HEK293 (cell line): ENCODE measurements around the gene UCN2.

Experiments
- CTCF ChIA-PET: fragments of 350-600 bp; formaldehyde crosslinking; extraction: SDS; loops from one replicate; lab custom pipeline; 2021; ENCODE audit warnings: antibody characterized with exemption; lab: Yijun Ruan, JAX
- POLR2A ChIA-PET: fragments of 300-600 bp; formaldehyde crosslinking; extraction: SDS; loops from one replicate; lab custom pipeline; 2020; ENCODE audit warnings: antibody characterized with exemption, inconsistent platforms; lab: Yijun Ruan, JAX
- H3K27ac ChIP-seq: fragments of 200-500 bp; sonication (Bioruptor generic); 2 replicates; pipeline ENCODE4 v1.5.1; 2014; ENCODE audit warnings: low read depth, low read length, control low read depth, inconsistent platforms; ENCODE audit errors: extremely low read depth
- H3K36me3 ChIP-seq, 2 experiments: fragments of 200-500 bp in 1 of 2; sonication (Bioruptor generic) in 1 of 2; 1 replicate in 1 of 2; 2 replicates in 1 of 2; pipeline ENCODE4 v1.5.1; 2014 to 2017; ENCODE audit warnings: inconsistent platforms in 2 of 2, low read length in 2 of 2; ENCODE audit not compliant: control insufficient read depth in 2 of 2, insufficient read depth in 1 of 2
- H3K4me1 ChIP-seq: fragments of 200-500 bp; sonication (Bioruptor generic); 2 replicates; pipeline ENCODE4 v1.5.1; 2014; ENCODE audit warnings: mild to moderate bottlenecking, low read length, inconsistent platforms; ENCODE audit not compliant: control insufficient read depth, insufficient read depth
- H3K4me3 ChIP-seq: 2 replicates; pipeline ENCODE4 v1.5.1; 2011; ENCODE audit warnings: low read depth, mild to moderate bottlenecking, control low read depth, low read length, moderate library complexity
- H3K9me3 ChIP-seq: fragments of 200-500 bp; sonication (Bioruptor generic); 2 replicates; pipeline ENCODE4 v1.5.1; 2014; ENCODE audit warnings: low read depth, low read length, inconsistent platforms; ENCODE audit not compliant: control insufficient read depth, insufficient read depth
- CTCF ChIP-seq: fragments of 450-650 bp; formaldehyde crosslinking; IDR thresholded peaks from 2 replicates; pipeline ENCODE4 v1.5.1; 2016; ENCODE audit warnings: missing biosample characterization, missing genetic modification characterization
- EGR2 ChIP-seq: fragments of 450-650 bp; formaldehyde crosslinking; IDR thresholded peaks from 2 replicates; pipeline ENCODE4 v1.5.1; 2016; ENCODE audit warnings: low read depth, missing biosample characterization, missing genetic modification characterization
- GLIS1 ChIP-seq: fragments of 450-650 bp; formaldehyde crosslinking; IDR thresholded peaks from 2 replicates; pipeline ENCODE4 v1.5.1; 2016; ENCODE audit warnings: missing biosample characterization, missing genetic modification characterization
- GLIS2 ChIP-seq: fragments of 450-650 bp; formaldehyde crosslinking; IDR thresholded peaks from 2 replicates; pipeline ENCODE4 v1.5.1; 2016; ENCODE audit warnings: missing biosample characterization, missing genetic modification characterization
- HIC1 ChIP-seq: fragments of 450-650 bp; formaldehyde crosslinking; IDR thresholded peaks from 2 replicates; pipeline ENCODE4 v1.5.1; 2016; ENCODE audit warnings: missing biosample characterization, missing genetic modification characterization
- KLF1 ChIP-seq: fragments of 450-650 bp; formaldehyde crosslinking; IDR thresholded peaks from 2 replicates; pipeline ENCODE4 v1.5.1; 2016; ENCODE audit warnings: missing biosample characterization, missing genetic modification characterization
- KLF16 ChIP-seq: fragments of 450-650 bp; formaldehyde crosslinking; IDR thresholded peaks from 2 replicates; pipeline ENCODE4 v1.5.1; 2017; ENCODE audit warnings: missing biosample characterization, missing genetic modification characterization
- PATZ1 ChIP-seq: fragments of 450-650 bp; formaldehyde crosslinking; IDR thresholded peaks from 2 replicates; pipeline ENCODE4 v1.5.1; 2016; ENCODE audit warnings: missing biosample characterization, missing genetic modification characterization
- SP2 ChIP-seq: fragments of 450-650 bp; formaldehyde crosslinking; IDR thresholded peaks from 2 replicates; pipeline ENCODE4 v1.5.1; 2016; ENCODE audit warnings: missing biosample characterization, missing genetic modification characterization
- ZBTB48 ChIP-seq: fragments of 450-650 bp; formaldehyde crosslinking; IDR thresholded peaks from 2 replicates; pipeline ENCODE4 v1.5.1; 2016; ENCODE audit warnings: missing biosample characterization, missing genetic modification characterization
- ZBTB6 ChIP-seq: fragments of 450-650 bp; formaldehyde crosslinking; IDR thresholded peaks from 2 replicates; pipeline ENCODE4 v1.5.1; 2017; ENCODE audit warnings: missing biosample characterization, missing genetic modification characterization
- ZFHX2 ChIP-seq: fragments of 450-650 bp; formaldehyde crosslinking; conservative IDR thresholded peaks from 2 replicates; pipeline ENCODE4 v1.5.1; 2016; ENCODE audit warnings: missing biosample characterization, missing genetic modification characterization
- ZFP69B ChIP-seq: fragments of 450-650 bp; formaldehyde crosslinking; IDR thresholded peaks from 2 replicates; pipeline ENCODE4 v1.5.1; 2016; ENCODE audit warnings: missing biosample characterization, missing genetic modification characterization
- ZIC2 ChIP-seq: fragments of 450-650 bp; formaldehyde crosslinking; IDR thresholded peaks from 2 replicates; pipeline ENCODE4 v1.5.1; 2016; ENCODE audit warnings: missing biosample characterization, missing genetic modification characterization
- ZNF2 ChIP-seq: fragments of 450-650 bp; formaldehyde crosslinking; IDR thresholded peaks from 2 replicates; pipeline ENCODE4 v1.5.1; 2016; ENCODE audit warnings: missing biosample characterization, missing genetic modification characterization
- ZNF202 ChIP-seq: fragments of 450-650 bp; formaldehyde crosslinking; IDR thresholded peaks from 2 replicates; pipeline ENCODE4 v1.5.1; 2016; ENCODE audit warnings: missing biosample characterization, missing genetic modification characterization, borderline replicate concordance
- ZNF398 ChIP-seq: fragments of 450-650 bp; formaldehyde crosslinking; IDR thresholded peaks from 2 replicates; pipeline ENCODE4 v1.5.1; 2017; ENCODE audit warnings: missing biosample characterization, missing genetic modification characterization
- ZNF558 ChIP-seq: fragments of 450-650 bp; formaldehyde crosslinking; IDR thresholded peaks from 2 replicates; pipeline ENCODE4 v1.5.1; 2016; ENCODE audit warnings: missing biosample characterization, missing genetic modification characterization
- ZNF670 ChIP-seq: fragments of 450-650 bp; formaldehyde crosslinking; IDR thresholded peaks from 2 replicates; pipeline ENCODE4 v1.5.1; 2016; ENCODE audit warnings: missing biosample characterization, missing genetic modification characterization, low read depth
- ZNF692 ChIP-seq: fragments of 450-650 bp; formaldehyde crosslinking; IDR thresholded peaks from 2 replicates; pipeline ENCODE4 v1.5.1; 2016; ENCODE audit warnings: missing biosample characterization, missing genetic modification characterization
- ZNF76 ChIP-seq: fragments of 450-650 bp; formaldehyde crosslinking; IDR thresholded peaks from 2 replicates; pipeline ENCODE4; 2016; ENCODE audit warnings: low read depth, missing biosample characterization, missing genetic modification characterization, borderline replicate concordance
- ZNF768 ChIP-seq: fragments of 450-650 bp; formaldehyde crosslinking; IDR thresholded peaks from 2 replicates; pipeline ENCODE4 v1.5.1; 2018; ENCODE audit warnings: missing biosample characterization, mild to moderate bottlenecking, missing genetic modification characterization
- ZNF785 ChIP-seq: fragments of 450-650 bp; formaldehyde crosslinking; IDR thresholded peaks from 2 replicates; pipeline ENCODE4 v1.5.1; 2016; ENCODE audit warnings: missing biosample characterization, missing genetic modification characterization
- ZNF792 ChIP-seq: fragments of 450-650 bp; formaldehyde crosslinking; IDR thresholded peaks from 2 replicates; pipeline ENCODE4 v1.5.1; 2016; ENCODE audit warnings: missing biosample characterization, missing genetic modification characterization
- ZSCAN4 ChIP-seq: fragments of 450-650 bp; formaldehyde crosslinking; IDR thresholded peaks from 2 replicates; pipeline ENCODE4 v1.5.1; 2017; ENCODE audit warnings: missing biosample characterization, missing genetic modification characterization

Gene UCN2

GRCh38 chr3:48595526-48596121 is 32.0 kb upstream of the UCN2 start:
- TF ChIP-seq KLF16 (0 out of 2 replicates have a peak, but pooled peaks have one; percentile 9), GLIS1 (peak; percentile 87), ZBTB48 (tag by site-specific recombination) (0 out of 2 replicates have a peak, but pooled peaks have one; percentile 24), ZNF768 (tag by site-specific recombination) (no peak), ZNF670 (tag by site-specific recombination) (no peak), EGR2 (tag by site-specific recombination) (peak; percentile 59; the same call in 1 of the 2 replicates), CTCF (tag by site-specific recombination) (no peak), ZNF2 (no peak), ZSCAN4 (no peak), ZNF692 (tag by site-specific recombination) (peak; percentile 91), KLF1 (tag by site-specific recombination) (peak; percentile 31; the same call in 1 of the 2 replicates), SP2 (tag by site-specific recombination) (peak; percentile 33), ZNF558 (tag by site-specific recombination) (no peak), ZNF792 (no peak), ZNF785 (tag by site-specific recombination) (no peak), PATZ1 (0 out of 2 replicates have a peak, but pooled peaks have one; percentile 20), ZNF398 (tag by site-specific recombination) (peak; percentile 25; the same call in 1 of the 2 replicates), ZNF76 (no peak), HIC1 (tag by site-specific recombination) (no peak), ZIC2 (tag by site-specific recombination) (peak; percentile 78), ZFP69B (peak; percentile 77), ZBTB6 (tag by site-specific recombination) (no peak), ZFHX2 (tag by site-specific recombination) (peak; percentile 77), GLIS2 (tag by site-specific recombination) (0 out of 2 replicates have a peak, but pooled peaks have one; percentile 34), ZNF202 (tag by site-specific recombination) (no peak)
- H3K4me1 ChIP-seq = no peaks in the 10 kb centered on the region; the same call in 1 of the 2 replicates
- ChIA-PET CTCF (interaction anchor here (0.6 kb wide), 1 partner anchor 49 kb away, joined by 3 read pairs; no protein-coding TSS in a partner anchor), POLR2A (no interaction called here)
- no peak overlapping the region for H3K4me3 ChIP-seq
- H3K27ac ChIP-seq = no peak overlapping the region; the same call in 1 of the 2 replicates
- peaks cover 0 to 39% of the 10 kb centered on the region in 2 experiments; a peak in 1 of 3 replicates for H3K36me3 ChIP-seq
- H3K9me3 ChIP-seq = no peaks in the 10 kb centered on the region
